Fibroblast of lung (primary cell): ENCODE results near the gene OXER1. TPM values are rescaled to one million over a fixed set of nuclear protein-coding genes. Genes with fewer than 3 reads are reported as not detected.
A peak's percentile ranks its signal among the peaks of the same experiment; 100 is the strongest.

ENCODE experiments used
- DNase-seq, 2 donors: peaks; one replicate each; pipeline versions ENCODE4 v3.0.0 to v3.0.0-alpha.2; 2010; ENCODE audit warnings: low read depth in 2 of 2
- H2AFZ ChIP-seq: 2 replicates; pipeline ENCODE4 v1.5.1; 2012; ENCODE audit warnings: low read length, control low read depth, inconsistent platforms
- H3K27ac ChIP-seq: 2 replicates; pipeline ENCODE4 v1.5.1; 2011; ENCODE audit warnings: low read length, control low read depth; ENCODE audit not compliant: insufficient read depth
- H3K27me3 ChIP-seq: 2 replicates; pipeline ENCODE4 v1.5.1; 2011; ENCODE audit warnings: mild to moderate bottlenecking, low read length; ENCODE audit not compliant: control insufficient read depth, insufficient read depth
- H3K36me3 ChIP-seq: 2 replicates; pipeline ENCODE4 v1.5.1; 2011; ENCODE audit warnings: low read length; ENCODE audit not compliant: control insufficient read depth, insufficient read depth
- H3K4me1 ChIP-seq: 2 replicates; pipeline ENCODE4 v1.5.1; 2011; ENCODE audit warnings: low read length; ENCODE audit not compliant: control insufficient read depth, insufficient read depth; ENCODE audit errors: extremely low read depth
- H3K4me2 ChIP-seq: 2 replicates; pipeline ENCODE4 v1.5.1; 2011; ENCODE audit warnings: low read length, control low read depth; ENCODE audit not compliant: insufficient read depth; ENCODE audit errors: extremely low read depth
- H3K4me3 ChIP-seq, 4 experiments: fragments of 200-600 bp in 1 of 4; sonication (generic) in 1 of 4; replicated peaks in 1 of 4; 2 replicates each; pipeline ENCODE4 v1.5.1; 2011 to 2016; ENCODE audit warnings: low read length in 4 of 4, low read depth in 3 of 4, mild to moderate bottlenecking in 3 of 4, control low read depth in 2 of 4, inconsistent platforms in 1 of 4, mixed read lengths in 1 of 4; ENCODE audit not compliant: insufficient read depth in 1 of 4; ENCODE audit errors: control extremely low read depth in 1 of 4
- H3K79me2 ChIP-seq: 2 replicates; pipeline ENCODE4 v1.5.1; 2012; ENCODE audit warnings: mild to moderate bottlenecking, low read length, inconsistent platforms; ENCODE audit not compliant: control insufficient read depth, insufficient read depth
- H3K9ac ChIP-seq: 2 replicates; pipeline ENCODE4 v1.5.1; 2011; ENCODE audit warnings: mild to moderate bottlenecking, low read length, control low read depth; ENCODE audit not compliant: insufficient read depth
- H3K9me3 ChIP-seq: 2 replicates; pipeline ENCODE4 v1.5.1; 2012; ENCODE audit warnings: low read depth, low read length; ENCODE audit not compliant: control insufficient read depth, insufficient read depth
- H4K20me1 ChIP-seq: 2 replicates; pipeline ENCODE4 v1.5.1; 2011; ENCODE audit warnings: low read length; ENCODE audit not compliant: control insufficient read depth, insufficient read depth; ENCODE audit errors: extremely low read depth
- CTCF ChIP-seq, 2 donors: IDR thresholded peaks in 1 of 2; conservative IDR thresholded peaks in 1 of 2; 1 replicate in 1 of 2; 2 replicates in 1 of 2; pipeline ENCODE4 v1.5.1; 2011 to 2012; ENCODE audit warnings: low read length in 2 of 2, control low read depth in 1 of 2, inconsistent platforms in 1 of 2, low read depth in 1 of 2, mild to moderate bottlenecking in 1 of 2
- EZH2 ChIP-seq: IDR thresholded peaks from 2 replicates; pipeline ENCODE4 v1.5.1; 2012; ENCODE audit warnings: low read length, control low read depth, mild to moderate bottlenecking; ENCODE audit errors: missing control alignments
- polyA plus RNA-seq, 2 donors: library from polyadenylated mRNA; depleted of rRNA in 1 of 2; stranded (reverse) in 1 of 2; unstranded in 1 of 2; fragments of >200 nt; gene quantifications; 2 replicates each; pipeline ENCODE4 v1.2.1, GENCODE V29; 2011 to 2012; ENCODE audit warnings: missing spikeins in 1 of 2
- total RNA-seq: library from RNA; depleted of rRNA; stranded (reverse); fragments of >200 nt; gene quantifications from 2 replicates; pipeline ENCODE4 v1.2.1, GENCODE V29; 2014

The OXER1 gene
- total and polyA plus RNA-seq, 2 donors (not counting 1 experiment from before 2014, with no cell fraction given): 0.17 TPM; not detected in 1

GRCh38 chr2:42795275-42795674, 31.3 kb upstream of the OXER1 start:
- Histone ChIP-seq H3K4me3 (no peak overlapping the region), H3K36me3 (no peaks in the 10 kb centered on the region), H2AFZ (no peak overlapping the region), H3K27ac (no peak overlapping the region), H4K20me1 (no peaks in the 10 kb centered on the region), H3K79me2 (no peaks in the 10 kb centered on the region), H3K4me1 (no peaks in the 10 kb centered on the region), H3K27me3 (peaks cover 16% of the 10 kb centered on the region), H3K4me2 (no peak overlapping the region), H3K9me3 (no peaks in the 10 kb centered on the region), H3K9ac (no peak overlapping the region)
- no peak for DNase-seq
- TF ChIP-seq EZH2 (no peak), CTCF (conservative IDR thresholded peaks at IDR 0.05 in 1 of 2, IDR thresholded peaks at IDR 0.05 in 1 of 2; ENCODE audit: low read depth in 1 of 2, low read length in 2 of 2) (no peak)

GRCh38 chr2:42794271-42795046, 30.5 kb upstream of the OXER1 start:
- H2AFZ ChIP-seq: no peak overlapping the region
- TF ChIP-seq CTCF (conservative IDR thresholded peaks at IDR 0.05 in 1 of 2, IDR thresholded peaks at IDR 0.05 in 1 of 2; ENCODE audit: low read depth in 1 of 2, low read length in 2 of 2): peak; percentile 14 to 60
- TF ChIP-seq EZH2: no peak
- H3K27me3 ChIP-seq: peaks cover 16% of the 10 kb centered on the region
- no peak overlapping the region for H3K4me3 ChIP-seq
- no peaks in the 10 kb centered on the region for H3K4me1 ChIP-seq
- no peak overlapping the region for H3K4me2 ChIP-seq
- no peak overlapping the region for H3K27ac ChIP-seq
- no peaks in the 10 kb centered on the region for H3K79me2 ChIP-seq
- H4K20me1 ChIP-seq: no peaks in the 10 kb centered on the region
- H3K36me3 ChIP-seq: no peaks in the 10 kb centered on the region
- DNase-seq: peak in 1 of 2 donors; percentile 38
- H3K9ac ChIP-seq: no peak overlapping the region
- H3K9me3 ChIP-seq: no peaks in the 10 kb centered on the region

GRCh38 chr2:42793334-42794270, 29.7 kb upstream of the OXER1 start:
- H3K4me3 ChIP-seq: peak overlapping the region in 1 of 4 experiments; percentile 48
- H3K9ac ChIP-seq: no peak overlapping the region

More at GRCh38 chr2:42793334-42794270, 29.7 kb upstream of the OXER1 start:
- H3K4me1 ChIP-seq: no peaks in the 10 kb centered on the region
- H3K9me3 ChIP-seq: no peaks in the 10 kb centered on the region
- H2AFZ ChIP-seq: no peak overlapping the region
- DNase-seq: no peak
- no peak for TF ChIP-seq CTCF (conservative IDR thresholded peaks at IDR 0.05 in 1 of 2, IDR thresholded peaks at IDR 0.05 in 1 of 2; ENCODE audit: low read depth in 1 of 2, low read length in 2 of 2)
- no peaks in the 10 kb centered on the region for H3K79me2 ChIP-seq
- H3K36me3 ChIP-seq: no peaks in the 10 kb centered on the region
- peaks cover 16% of the 10 kb centered on the region for H3K27me3 ChIP-seq
- no peak overlapping the region for H3K4me2 ChIP-seq
- H4K20me1 ChIP-seq: no peaks in the 10 kb centered on the region
- no peak overlapping the region for H3K27ac ChIP-seq
